Erythroblast (primary cell): ENCODE data around the gene DPYSL4.

Experiments used
- GATA1 ChIP-seq: IDR thresholded peaks from 2 replicates; pipeline ENCODE4 v1.6.1; 2011; ENCODE audit warnings: low read depth, mild to moderate bottlenecking, control low read depth, low read length, moderate library complexity
- POLR2A ChIP-seq: IDR thresholded peaks from 2 replicates; pipeline ENCODE4 v1.6.1; 2011; ENCODE audit warnings: mild to moderate bottlenecking, low read length

GRCh38 chr10:132251928-132252327 is 65.2 kb downstream of the DPYSL4 start:
- TF ChIP-seq POLR2A = no peak
- no peak for TF ChIP-seq GATA1
